ENCODE data around the gene GABRA4. TPM values are rescaled to one million over a fixed set of nuclear protein-coding genes. Genes with fewer than 3 reads are reported as not detected.

The GABRA4 gene
- polyA plus RNA-seq, 1 experiment = 3.1 TPM

- Histone ChIP-seq H3K27me3 (ENCODE audit: control insufficient read depth, insufficient read depth, low read length) (no peaks in the 10 kb centered on the region), H3K9me3 (ENCODE audit: control insufficient read depth, insufficient read depth, low read length) (no peaks in the 10 kb centered on the region), H3K4me3 (ENCODE audit: low read depth, low read length) (no peak overlapping the region), H3K27ac (ENCODE audit: low read depth, low read length) (no peak overlapping the region)
- POLR2A ChIA-PET = no interaction called here
- TF ChIP-seq CTCF (IDR thresholded peaks at IDR 0.05; ENCODE audit: low read depth, low read length) = no peak
- DNase-seq (ENCODE audit: low read depth, low spot score) = no peak
- CTCF ChIA-PET = interaction anchor here (1.5 kb wide), 1 partner anchor 110 kb away, joined by 7 read pairs; no protein-coding TSS in a partner anchor
These were observed 19.3 kb upstream of the GABRA4 start for GRCh38 chr4:47012676-47013075.

GRCh38 chr4:47010912-47011446 lies 17.6 kb upstream of the GABRA4 start:
- Histone ChIP-seq H3K27ac (ENCODE audit: low read depth, low read length) (no peak overlapping the region), H3K27me3 (ENCODE audit: control insufficient read depth, insufficient read depth, low read length) (no peaks in the 10 kb centered on the region), H3K4me3 (ENCODE audit: low read depth, low read length) (no peak overlapping the region), H3K9me3 (ENCODE audit: control insufficient read depth, insufficient read depth, low read length) (no peaks in the 10 kb centered on the region)
- ChIA-PET POLR2A (no interaction called here), CTCF (interaction anchor here (0.9 to 1.7 kb wide), 4 partner anchors 8 to 166 kb away, joined by 5 to 7 read pairs (median 6); no protein-coding TSS in a partner anchor)
- DNase-seq (ENCODE audit: low read depth, low spot score) = no peak
- no peak for TF ChIP-seq CTCF (IDR thresholded peaks at IDR 0.05; ENCODE audit: low read depth, low read length)

DNA sequence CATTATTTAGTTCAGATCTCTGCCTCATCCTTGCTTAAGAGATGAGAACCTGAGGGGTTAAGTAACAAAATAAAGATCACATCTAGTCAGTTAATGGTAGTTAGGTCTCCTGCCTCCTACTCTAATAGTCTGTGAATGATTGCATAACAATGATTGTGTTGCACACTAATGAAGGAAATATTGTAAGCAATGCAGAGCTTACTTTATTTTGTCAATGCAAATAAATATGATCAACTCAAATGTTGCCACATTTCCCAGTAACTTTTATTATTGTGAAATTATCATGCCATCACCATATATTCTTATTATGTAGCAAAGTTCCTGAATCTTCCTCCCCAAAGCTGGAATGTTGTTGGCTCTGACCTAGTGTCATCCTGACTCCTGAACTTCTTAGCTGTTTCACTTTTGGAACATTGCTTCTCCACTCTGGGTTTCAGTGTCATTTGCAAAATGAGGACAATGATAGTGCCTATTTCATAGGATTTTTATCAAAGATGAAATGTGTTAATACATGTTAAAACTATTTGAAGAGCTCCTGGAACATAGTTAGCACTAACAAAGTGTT lies 17.0 kb upstream of the GABRA4 start:
- no peak for TF ChIP-seq CTCF (IDR thresholded peaks at IDR 0.05; ENCODE audit: low read depth, low read length)
- no peak overlapping the region for H3K4me3 ChIP-seq (ENCODE audit: low read depth, low read length)

GRCh38 chr4:47002580-47002979 lies 9.2 kb upstream of the GABRA4 start:
- peak; percentile 83 for TF ChIP-seq CTCF (IDR thresholded peaks at IDR 0.05; ENCODE audit: low read depth, low read length)
- peak; percentile 38 for DNase-seq (ENCODE audit: low read depth, low spot score)
- POLR2A ChIA-PET = no interaction called here
- Histone ChIP-seq H3K27me3 (ENCODE audit: control insufficient read depth, insufficient read depth, low read length) (no peaks in the 10 kb centered on the region), H3K27ac (ENCODE audit: low read depth, low read length) (no peak overlapping the region), H3K9me3 (ENCODE audit: control insufficient read depth, insufficient read depth, low read length) (no peaks in the 10 kb centered on the region), H3K4me3 (ENCODE audit: low read depth, low read length) (no peak overlapping the region)
- CTCF ChIA-PET = interaction anchor here (0.9 to 1.9 kb wide), 6 partner anchors 9 to 120 kb away, joined by 3 to 9 read pairs (median 4); no protein-coding TSS in a partner anchor

More for the DNA sequence above, 17.0 kb upstream of the GABRA4 start:
- CTCF ChIA-PET = interaction anchor here (0.9 to 1.7 kb wide), 2 partner anchors 24 to 112 kb away, joined by 5 to 7 read pairs; no protein-coding TSS in a partner anchor
- POLR2A ChIA-PET = interaction anchor here (0.6 kb wide), 1 partner anchor 64 kb away, joined by 3 read pairs; no protein-coding TSS in a partner anchor
- no peaks in the 10 kb centered on the region for H3K9me3 ChIP-seq (ENCODE audit: control insufficient read depth, insufficient read depth, low read length)
- H3K27ac ChIP-seq (ENCODE audit: low read depth, low read length) = no peak overlapping the region
- DNase-seq (ENCODE audit: low read depth, low spot score) = no peak
- no peaks in the 10 kb centered on the region for H3K27me3 ChIP-seq (ENCODE audit: control insufficient read depth, insufficient read depth, low read length)

DNA sequence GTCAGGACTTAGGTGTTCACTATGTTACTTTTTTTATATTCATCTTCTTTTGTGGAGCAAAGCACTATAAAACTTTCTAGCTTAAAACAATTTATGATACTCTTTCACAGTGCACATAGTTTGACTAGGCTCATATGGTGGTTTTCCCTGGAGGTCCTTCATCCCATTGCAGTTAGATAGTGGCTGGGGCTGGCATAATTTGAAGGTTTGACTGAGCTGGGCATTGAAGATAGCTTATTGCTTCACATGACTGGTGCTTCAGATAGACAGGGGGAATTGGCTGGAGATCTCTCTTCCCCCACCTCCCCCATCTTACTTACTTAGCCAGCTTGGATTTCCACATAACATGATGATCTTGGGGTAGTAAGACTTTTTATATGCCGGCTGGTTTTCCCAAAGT lies 7.0 kb upstream of the GABRA4 start:
- H3K9me3 ChIP-seq (ENCODE audit: control insufficient read depth, insufficient read depth, low read length) = no peaks in the 10 kb centered on the region
- H3K27ac ChIP-seq (ENCODE audit: low read depth, low read length) = no peak overlapping the region
- no peak for DNase-seq (ENCODE audit: low read depth, low spot score)
- no peaks in the 10 kb centered on the region for H3K27me3 ChIP-seq (ENCODE audit: control insufficient read depth, insufficient read depth, low read length)
- POLR2A ChIA-PET = no interaction called here
- no peak for TF ChIP-seq CTCF (IDR thresholded peaks at IDR 0.05; ENCODE audit: low read depth, low read length)
- no peak overlapping the region for H3K4me3 ChIP-seq (ENCODE audit: low read depth, low read length)
- CTCF ChIA-PET = interaction anchor here (0.8 to 2.5 kb wide), 4 partner anchors 22 to 383 kb away, joined by 3 to 14 read pairs (median 6); no protein-coding TSS in a partner anchor

All from AG04450 (cell line).